HG02610 (cell line): ENCODE results near the gene ATG10.
"Not testable (repeated sequence)": the region's sequence is repeated elsewhere in the genome, so short reads cannot be mapped to it uniquely, and the experiment has no call there.

Experiments
- ATAC-seq: cut with Tn5 transposase; IDR thresholded peaks from one replicate; pipeline ENCODE4 v1.9.1; 2021; ENCODE audit warnings: mild to moderate bottlenecking, moderate library complexity; ENCODE audit not compliant: unreplicated experiment

ATG10 gene

GRCh38 chr5:82217917-82218316 is 246.1 kb downstream of the ATG10 start:
- ATAC-seq: no peak

DNA sequence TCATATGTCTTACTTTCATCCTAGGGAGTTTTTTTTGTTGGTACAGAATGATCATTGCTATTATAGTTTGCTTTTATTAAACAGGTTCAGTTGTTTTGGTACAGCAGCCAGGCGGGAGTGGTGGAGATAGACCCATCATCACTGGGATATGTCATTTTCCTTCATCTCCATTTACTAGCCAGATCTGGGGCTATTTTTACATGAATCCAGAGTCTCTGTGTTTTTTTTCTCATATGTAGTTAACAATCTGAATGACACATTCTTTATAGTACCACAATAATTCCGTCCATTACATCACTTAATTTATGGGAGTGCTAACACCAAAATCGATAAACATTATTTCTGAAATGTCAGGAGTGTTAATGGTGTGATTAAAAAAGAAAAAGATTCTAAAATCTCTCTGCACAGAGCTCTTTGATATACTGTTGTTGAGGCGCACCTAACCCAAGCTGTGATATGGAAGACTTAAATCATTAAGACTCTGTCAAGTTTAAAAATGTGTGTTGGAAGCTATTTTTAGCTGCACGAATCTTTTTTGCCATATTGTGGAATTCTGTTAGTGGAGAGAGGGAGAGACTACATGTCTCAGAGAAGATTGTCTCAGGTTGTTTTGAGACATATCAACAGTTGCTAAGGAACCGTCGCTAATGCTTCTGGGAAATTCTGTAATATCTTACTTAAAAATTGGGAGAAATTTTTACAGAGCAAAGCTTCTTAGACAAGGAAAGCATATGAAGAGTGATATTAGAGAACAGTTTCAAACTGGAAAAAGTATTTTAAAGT is 246.7 kb downstream of the ATG10 start:
- no peak for ATAC-seq

DNA sequence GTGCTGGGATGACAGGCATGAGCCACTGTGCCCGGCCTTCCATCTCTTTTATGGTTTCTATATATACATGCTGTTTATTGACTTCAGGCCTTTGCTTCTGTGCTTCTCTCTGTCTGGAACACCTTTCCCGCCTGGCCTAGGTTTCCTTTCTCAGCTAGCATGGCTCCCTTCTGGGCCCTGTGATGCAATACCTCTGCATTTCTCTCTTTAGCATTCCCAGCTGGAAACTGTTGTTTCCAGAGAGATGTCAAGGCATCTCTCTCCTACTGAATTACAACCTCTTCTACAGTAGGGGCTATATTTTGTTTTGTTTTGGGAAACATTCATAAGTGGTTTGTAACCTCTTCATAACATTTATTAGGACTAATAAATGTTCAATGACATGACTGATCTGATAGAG is 249.2 kb downstream of the ATG10 start:
- ATAC-seq: no peak

GRCh38 chr5:82222597-82223574 is 251.1 kb downstream of the ATG10 start:
- ATAC-seq: no peak

GRCh38 chr5:82225525-82226172 is 253.8 kb downstream of the ATG10 start:
- peak; percentile 88 for ATAC-seq

DNA sequence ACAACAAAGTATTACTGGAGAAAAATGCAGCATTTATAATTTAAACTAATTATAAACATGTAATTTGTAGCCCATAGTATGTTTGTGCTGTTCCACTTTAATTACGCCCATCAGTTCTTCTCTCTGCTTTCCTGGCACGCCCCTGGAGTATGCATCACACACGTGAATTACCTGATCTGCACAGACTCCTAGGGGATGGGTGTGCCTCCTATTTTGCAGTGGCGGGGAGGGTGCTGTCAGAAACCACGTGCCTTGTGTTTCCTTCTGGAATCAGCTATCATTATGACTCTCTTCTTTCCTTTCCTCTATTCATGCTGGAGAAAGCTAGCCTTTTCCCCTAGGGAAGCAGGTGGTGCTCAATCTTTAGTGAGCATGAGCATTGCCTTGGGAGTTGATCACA is 263.1 kb downstream of the ATG10 start:
- ATAC-seq: no peak

DNA sequence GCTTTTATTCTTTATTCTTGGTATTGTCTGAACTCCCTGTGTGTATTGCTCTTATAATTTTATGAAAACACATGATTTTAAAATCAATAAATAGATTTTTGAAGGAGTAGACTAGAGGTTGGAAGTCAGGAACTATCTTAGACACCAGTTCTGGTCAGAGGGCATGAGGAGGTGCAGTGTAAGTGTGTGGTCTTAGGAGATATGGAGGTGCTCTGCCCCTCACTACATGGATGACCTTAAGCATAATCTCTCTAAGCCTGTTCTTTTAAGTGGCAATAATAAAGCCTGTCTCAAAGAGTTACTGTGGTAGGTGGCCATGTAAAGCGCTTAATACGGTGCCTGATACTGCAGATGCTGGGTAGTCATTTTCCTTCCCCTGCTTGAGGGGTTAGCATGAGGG is 272.3 kb downstream of the ATG10 start:
- no peak for ATAC-seq

DNA sequence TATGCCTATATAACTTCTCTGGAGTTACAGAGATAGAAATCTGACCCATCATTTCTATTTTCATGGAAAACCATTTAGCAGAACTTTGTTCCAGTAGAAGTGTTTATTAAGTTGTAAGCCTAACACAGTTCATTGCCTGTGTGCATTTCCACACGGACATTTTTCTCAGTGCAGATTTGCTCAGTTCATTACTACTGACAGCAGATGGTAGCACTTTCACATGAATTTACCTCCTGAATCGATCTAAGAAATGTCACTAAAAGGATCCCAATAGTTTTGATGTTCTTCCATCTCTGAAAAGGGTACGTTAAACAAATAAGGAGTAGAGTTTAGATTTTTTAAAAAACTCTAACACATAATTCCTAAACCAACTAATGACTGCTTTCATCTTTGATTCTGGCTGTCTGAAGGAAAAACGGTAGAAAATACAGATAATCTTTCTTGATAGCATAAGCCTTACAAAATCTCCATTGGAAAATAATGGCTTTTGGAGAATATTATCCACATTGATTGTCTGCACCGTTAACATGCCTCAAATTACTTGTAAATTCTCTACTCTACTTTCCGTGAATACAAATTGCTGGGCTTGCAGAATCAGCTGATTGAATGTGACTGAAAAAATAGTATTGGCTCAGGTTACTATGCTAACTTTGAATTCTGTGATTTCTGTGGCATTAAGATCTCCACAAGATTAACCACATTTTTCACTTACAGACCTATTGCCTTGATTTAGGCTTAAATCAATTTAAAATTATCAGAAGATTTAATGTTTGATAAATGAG is 273.2 kb downstream of the ATG10 start:
- no peak for ATAC-seq

- no peak for ATAC-seq
Measured at GRCh38 chr5:82246960-82247574, 275.2 kb downstream of the ATG10 start.

DNA sequence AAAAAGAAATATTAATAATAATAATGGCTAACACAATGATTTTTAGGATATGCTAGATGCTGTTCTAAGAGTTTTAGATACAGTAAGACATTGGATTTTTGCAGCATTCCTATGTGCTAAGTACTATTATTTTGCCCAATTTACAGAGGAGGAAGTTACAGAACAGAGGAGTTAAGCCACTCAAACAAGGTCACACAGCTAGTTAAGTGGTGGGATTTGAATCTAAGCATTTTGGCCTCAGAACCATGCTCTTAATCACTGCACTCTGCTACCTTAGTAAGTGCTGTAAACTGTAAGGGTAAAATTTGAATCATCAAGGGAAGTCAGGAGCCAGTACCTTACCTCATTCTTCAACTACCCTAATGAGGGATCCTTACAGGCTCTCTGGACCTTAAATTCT is 280.9 kb downstream of the ATG10 start:
- no peak for ATAC-seq

- ATAC-seq: peak; percentile 52
Measured at GRCh38 chr5:82255844-82256243, 284.0 kb downstream of the ATG10 start.

DNA sequence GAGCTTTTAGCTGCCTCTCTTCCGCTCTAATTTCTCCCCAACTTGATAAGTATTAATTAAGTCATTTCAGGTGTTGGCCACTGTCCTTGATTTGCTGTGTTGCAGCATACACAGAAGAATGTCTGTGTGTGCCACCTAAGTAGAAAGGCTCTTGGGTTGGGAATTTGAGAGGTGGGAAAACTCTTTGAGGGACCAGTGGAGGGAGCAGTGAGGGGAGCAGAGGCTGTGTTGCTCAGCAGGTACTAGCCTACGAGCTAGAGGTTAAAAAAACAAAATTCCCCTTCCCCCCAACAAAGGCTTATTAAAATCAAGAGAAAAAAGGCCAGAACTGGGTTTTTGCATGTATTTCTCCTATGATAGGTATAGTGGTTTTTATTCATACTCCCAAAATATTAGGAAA is 285.4 kb downstream of the ATG10 start:
- no peak for ATAC-seq

- no peak for ATAC-seq
Measured at GRCh38 chr5:82257729-82258128, 285.9 kb downstream of the ATG10 start.

DNA sequence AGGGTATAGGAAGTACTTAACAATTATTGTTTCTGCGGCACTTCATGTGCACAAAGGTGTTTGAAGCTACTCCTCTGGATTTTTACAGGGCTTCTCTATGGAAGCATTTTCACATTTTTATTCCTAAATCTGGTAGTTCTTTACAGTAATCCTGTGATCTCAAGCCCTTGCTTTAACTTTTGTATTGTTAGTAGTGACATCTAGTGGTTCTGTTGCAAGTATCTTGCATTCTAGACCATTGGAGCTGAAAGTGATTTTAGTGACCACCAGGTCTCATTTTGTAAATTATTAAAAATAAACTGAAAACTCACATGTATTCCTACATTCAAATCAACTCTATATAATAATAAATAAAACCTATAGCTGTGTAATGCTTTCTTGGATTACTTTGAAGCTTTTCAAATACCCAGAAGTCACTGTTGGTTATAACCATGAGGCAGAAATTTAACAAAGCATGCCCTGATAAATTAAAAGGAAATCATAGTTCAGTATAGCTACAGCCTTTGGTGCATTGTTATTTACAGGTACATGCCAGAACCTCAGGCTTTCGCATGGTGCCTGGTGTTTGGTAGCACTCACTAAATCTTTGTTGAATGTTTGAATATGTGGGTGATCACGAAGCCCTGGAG is 287.5 kb downstream of the ATG10 start:
- no peak for ATAC-seq

- ATAC-seq: no peak
Measured at GRCh38 chr5:82265047-82265446, 293.2 kb downstream of the ATG10 start.

GRCh38 chr5:82267297-82267933 is 295.6 kb downstream of the ATG10 start:
- ATAC-seq: not testable (repeated sequence)

DNA sequence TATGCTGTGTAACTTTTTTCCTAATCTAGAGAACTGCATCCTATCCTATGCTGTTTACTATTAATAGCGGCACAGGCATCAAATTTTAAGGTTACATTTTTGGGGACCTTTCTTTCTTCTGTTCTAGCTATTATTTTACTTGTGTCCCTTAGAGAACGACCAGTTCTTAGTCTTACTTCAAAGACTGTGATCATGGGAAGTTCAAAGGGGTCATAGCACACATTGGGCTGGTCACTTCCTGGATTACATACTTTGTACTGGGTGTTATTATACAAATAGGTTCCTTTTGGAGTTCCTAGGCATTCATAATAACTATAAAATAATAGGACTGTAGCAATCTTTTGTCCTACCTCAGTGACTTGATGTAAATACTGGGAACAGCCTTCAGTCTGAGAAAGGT is 297.5 kb downstream of the ATG10 start:
- ATAC-seq: not testable (repeated sequence)

GRCh38 chr5:82272571-82273356 is 300.9 kb downstream of the ATG10 start:
- ATAC-seq: not testable (repeated sequence)
